GM19463 (cell line): ENCODE data around the gene KLHL15.

Experiments used
- ATAC-seq: cut with Tn5 transposase; IDR thresholded peaks from one replicate; pipeline ENCODE4 v1.9.1; 2021; ENCODE audit warnings: mild to moderate bottlenecking, moderate library complexity; ENCODE audit not compliant: unreplicated experiment

The KLHL15 gene

GRCh38 chrX:23953908-23954269 is 73.1 kb downstream of the KLHL15 start:
- no peak for ATAC-seq

DNA sequence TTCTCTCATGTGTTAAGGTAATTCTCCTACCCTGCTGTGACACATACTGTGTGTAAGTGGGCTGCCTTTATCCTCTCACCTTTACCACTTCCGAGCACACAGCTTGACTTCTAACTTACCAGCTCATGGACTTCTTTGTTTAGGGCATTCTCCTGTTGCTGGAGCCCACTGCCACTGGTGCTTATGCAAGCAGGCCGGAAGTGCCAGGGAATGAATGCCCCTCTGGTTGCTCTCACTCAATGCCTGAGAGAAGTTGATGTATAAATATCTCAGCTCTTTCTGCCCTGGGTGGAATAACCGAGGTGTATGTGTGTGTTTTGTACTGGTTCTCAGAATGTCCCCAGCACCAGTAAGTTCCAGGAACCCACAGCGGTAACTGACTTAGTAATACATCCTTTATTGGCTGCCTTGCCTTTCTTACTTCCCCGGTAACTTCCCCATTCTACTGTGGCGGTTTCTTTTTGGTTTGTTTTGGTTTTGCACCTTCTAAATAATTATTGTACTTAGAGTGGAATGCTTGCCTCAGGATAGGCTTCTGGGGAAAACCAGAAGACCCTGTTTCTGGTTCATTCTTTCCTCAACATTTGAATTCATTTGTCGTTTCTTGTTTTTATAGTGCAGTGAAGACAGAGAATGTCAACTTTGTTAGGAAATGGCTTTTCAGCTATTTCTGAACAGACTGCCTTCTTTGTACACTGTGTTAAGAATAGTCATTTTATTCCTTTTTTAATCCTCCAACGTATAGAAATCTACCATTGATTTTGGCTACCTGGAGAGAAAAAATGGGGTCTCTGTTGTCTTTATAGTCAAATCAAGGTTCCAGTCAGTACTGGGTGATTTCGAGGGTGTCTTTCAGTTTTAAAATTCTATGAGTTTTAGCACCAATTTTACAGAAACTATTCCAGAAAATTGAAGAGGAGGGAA is 73.7 kb downstream of the KLHL15 start:
- ATAC-seq, result peak; percentile 90

- ATAC-seq, result no peak
Observed at GRCh38 chrX:23952391-23952790, 74.6 kb downstream of the KLHL15 start.

GRCh38 chrX:23945206-23945605 is 81.8 kb downstream of the KLHL15 start:
- ATAC-seq, result no peak

- ATAC-seq, result no peak
Observed at GRCh38 chrX:23944234-23944633, 82.8 kb downstream of the KLHL15 start.

DNA sequence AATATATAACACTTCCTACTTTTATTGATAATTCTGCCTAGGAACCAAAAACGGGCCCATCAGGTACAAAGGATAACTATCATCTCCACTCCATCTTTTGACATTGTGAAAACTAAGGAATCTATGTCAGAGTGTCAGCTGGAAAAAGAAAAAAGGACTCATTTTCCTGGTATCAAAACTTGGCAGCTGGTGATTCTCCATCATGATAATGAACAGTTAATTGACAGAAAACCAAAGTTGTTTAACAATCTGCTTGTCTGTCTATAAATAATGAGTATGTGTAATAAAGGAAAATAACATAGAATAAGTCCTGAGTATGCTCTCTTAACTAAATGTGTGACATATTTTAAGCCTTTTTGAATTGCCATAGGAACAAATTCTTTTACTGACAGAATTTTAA is 87.8 kb downstream of the KLHL15 start:
- ATAC-seq, result no peak

DNA sequence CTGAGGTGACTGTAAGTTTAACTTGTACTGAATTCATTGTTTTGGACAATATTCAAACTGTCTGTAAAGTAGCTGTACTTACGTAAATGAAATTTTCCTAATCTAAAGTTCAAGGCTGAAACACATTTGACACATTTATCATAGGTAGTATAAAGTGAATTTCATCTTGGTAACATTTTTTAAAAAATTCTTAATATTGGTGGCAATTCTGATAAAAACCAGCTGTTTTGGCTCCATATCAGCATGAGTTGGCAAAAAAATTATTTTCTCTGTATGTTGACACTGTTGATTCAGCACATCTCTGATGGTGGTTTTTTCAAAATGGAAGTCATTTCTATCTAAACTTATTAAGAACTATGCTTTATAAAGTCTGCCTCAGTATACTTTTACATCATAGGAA is 88.3 kb downstream of the KLHL15 start:
- no peak for ATAC-seq

- ATAC-seq, result no peak
Observed at GRCh38 chrX:23937100-23937499, 89.9 kb downstream of the KLHL15 start.

GRCh38 chrX:23936180-23936579 is 90.8 kb downstream of the KLHL15 start:
- no peak for ATAC-seq

DNA sequence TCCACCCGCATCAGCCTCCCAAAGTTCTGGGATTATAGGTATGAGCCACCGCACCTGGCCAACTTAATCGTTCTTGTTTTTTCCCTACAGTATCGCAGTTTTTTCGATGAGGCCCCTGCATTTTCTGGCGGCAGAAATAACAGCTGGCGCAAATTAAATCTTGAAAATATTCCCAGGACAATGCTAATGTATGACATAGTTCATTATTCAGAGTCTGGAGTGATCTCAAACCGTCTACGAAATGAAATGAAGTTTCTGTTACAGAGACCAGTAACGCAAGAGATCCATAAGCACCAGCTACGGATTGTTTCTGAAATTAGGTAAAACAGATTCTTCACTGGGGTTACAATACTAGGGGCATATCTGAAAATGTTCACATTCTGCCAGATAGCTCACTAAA is 91.9 kb downstream of the KLHL15 start:
- no peak for ATAC-seq
